Mucosa of rectum (tissue), 2 donors: ENCODE measurements around the gene ADCY1.

Experiments
- H3K27ac ChIP-seq, 2 donors: one replicate each; pipeline ENCODE4 v1.7.0; 2013; ENCODE audit warnings: inconsistent platforms in 2 of 2, low read depth in 2 of 2, low read length in 2 of 2
- H3K27me3 ChIP-seq, 2 donors: one replicate each; pipeline ENCODE4 v1.7.0; 2013; ENCODE audit warnings: low read length in 2 of 2; ENCODE audit not compliant: control insufficient read depth in 2 of 2, insufficient read depth in 2 of 2
- H3K36me3 ChIP-seq, 2 donors: one replicate each; pipeline ENCODE4 v1.7.0; 2013; ENCODE audit warnings: low read length in 2 of 2; ENCODE audit not compliant: control insufficient read depth in 2 of 2, insufficient read depth in 2 of 2
- H3K4me1 ChIP-seq, 2 donors: one replicate each; pipeline ENCODE4 v1.7.0; 2013; ENCODE audit warnings: low read length in 2 of 2, mild to moderate bottlenecking in 1 of 2; ENCODE audit not compliant: control insufficient read depth in 2 of 2, insufficient read depth in 2 of 2
- H3K4me3 ChIP-seq, 2 donors: one replicate each; pipeline ENCODE4 v1.7.0; 2013; ENCODE audit warnings: low read length in 2 of 2
- H3K9ac ChIP-seq, 2 donors: one replicate each; pipeline ENCODE4 v1.7.0; 2013; ENCODE audit warnings: low read length in 2 of 2, low read depth in 1 of 2, mild to moderate bottlenecking in 1 of 2
- H3K9me3 ChIP-seq, 2 donors: one replicate each; pipeline ENCODE4 v1.7.0; 2013; ENCODE audit warnings: low read length in 2 of 2; ENCODE audit not compliant: control insufficient read depth in 2 of 2
- donor health status: healthy.
- donor health status: Normal muscosa, but diverticular disease.

Gene ADCY1

GRCh38 chr7:45584261-45585210 lies 10.4 kb downstream of the ADCY1 start:
- no peak overlapping the region for H3K9ac ChIP-seq
- no peaks in the 10 kb centered on the region for H3K27me3 ChIP-seq
- H3K9me3 ChIP-seq, result no peaks in the 10 kb centered on the region
- no peak overlapping the region for H3K4me3 ChIP-seq
- no peaks in the 10 kb centered on the region for H3K36me3 ChIP-seq
- no peak overlapping the region for H3K27ac ChIP-seq
- no peaks in the 10 kb centered on the region for H3K4me1 ChIP-seq

DNA sequence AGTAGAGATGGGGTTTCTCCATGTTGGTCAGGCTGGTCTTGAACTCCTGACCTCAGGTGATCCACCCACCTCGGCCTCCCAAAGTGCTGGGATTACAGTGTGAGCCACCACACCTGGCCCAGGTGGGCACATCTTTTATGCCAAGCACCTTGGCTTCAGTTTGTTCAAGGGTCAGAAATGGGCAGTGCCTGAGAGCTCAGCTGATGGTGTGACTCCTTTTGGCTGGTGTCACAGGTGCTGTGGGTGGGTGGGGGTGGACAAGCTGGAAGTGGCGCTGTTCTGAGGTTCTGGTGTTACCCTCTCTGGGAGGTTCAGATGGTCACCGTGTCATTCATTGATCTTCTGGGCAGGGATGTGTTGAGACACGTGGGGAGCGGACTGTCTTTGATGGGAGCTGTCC lies 11.5 kb downstream of the ADCY1 start:
- Histone ChIP-seq H3K4me1 (no peaks in the 10 kb centered on the region), H3K4me3 (no peak overlapping the region), H3K36me3 (no peaks in the 10 kb centered on the region), H3K27me3 (no peaks in the 10 kb centered on the region), H3K9ac (no peak overlapping the region), H3K27ac (no peak overlapping the region), H3K9me3 (no peaks in the 10 kb centered on the region)

- no peak overlapping the region for H3K4me3 ChIP-seq
- no peak overlapping the region for H3K27ac ChIP-seq
- no peaks in the 10 kb centered on the region for H3K4me1 ChIP-seq
- no peaks in the 10 kb centered on the region for H3K27me3 ChIP-seq
- H3K9me3 ChIP-seq, result no peaks in the 10 kb centered on the region
- no peak overlapping the region for H3K9ac ChIP-seq
- H3K36me3 ChIP-seq, result no peaks in the 10 kb centered on the region
Measured at GRCh38 chr7:45586542-45587520, 12.7 kb downstream of the ADCY1 start.

- Histone ChIP-seq H3K36me3 (no peaks in the 10 kb centered on the region), H3K9ac (no peak overlapping the region), H3K4me3 (no peak overlapping the region), H3K27me3 (no peaks in the 10 kb centered on the region), H3K9me3 (no peaks in the 10 kb centered on the region), H3K4me1 (no peaks in the 10 kb centered on the region), H3K27ac (no peak overlapping the region)
Measured at GRCh38 chr7:45588466-45588865, 14.3 kb downstream of the ADCY1 start.

DNA sequence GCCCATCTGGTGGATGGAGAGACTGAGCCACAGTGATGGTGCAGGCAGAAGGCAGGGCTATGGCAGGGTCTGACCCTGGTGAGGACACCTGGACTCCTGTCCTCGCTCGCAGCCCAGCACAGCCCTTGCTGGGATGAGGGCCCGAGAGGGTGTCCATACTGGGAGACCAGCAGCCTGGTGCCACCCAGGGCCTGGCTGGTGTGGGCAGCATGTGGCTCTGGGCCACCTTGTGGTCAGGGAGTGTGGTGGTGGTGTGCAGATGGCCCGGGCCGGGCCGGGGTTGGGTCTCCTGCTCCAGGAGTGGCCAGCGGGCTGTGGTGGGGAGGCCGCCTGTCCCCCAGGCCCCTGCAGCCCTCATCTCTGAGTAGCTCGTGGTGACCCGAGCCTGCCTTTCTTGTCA lies 14.9 kb downstream of the ADCY1 start:
- H3K27ac ChIP-seq, result no peak overlapping the region
- H3K4me3 ChIP-seq, result no peak overlapping the region
- no peaks in the 10 kb centered on the region for H3K36me3 ChIP-seq
- no peaks in the 10 kb centered on the region for H3K4me1 ChIP-seq
- H3K9me3 ChIP-seq, result no peaks in the 10 kb centered on the region
- H3K27me3 ChIP-seq, result no peaks in the 10 kb centered on the region
- no peak overlapping the region for H3K9ac ChIP-seq

- Histone ChIP-seq H3K27me3 (no peaks in the 10 kb centered on the region), H3K4me3 (no peak overlapping the region), H3K4me1 (no peaks in the 10 kb centered on the region), H3K9ac (no peak overlapping the region), H3K27ac (no peak overlapping the region), H3K36me3 (no peaks in the 10 kb centered on the region), H3K9me3 (no peaks in the 10 kb centered on the region)
Measured at GRCh38 chr7:45589915-45590678, 15.9 kb downstream of the ADCY1 start.

DNA sequence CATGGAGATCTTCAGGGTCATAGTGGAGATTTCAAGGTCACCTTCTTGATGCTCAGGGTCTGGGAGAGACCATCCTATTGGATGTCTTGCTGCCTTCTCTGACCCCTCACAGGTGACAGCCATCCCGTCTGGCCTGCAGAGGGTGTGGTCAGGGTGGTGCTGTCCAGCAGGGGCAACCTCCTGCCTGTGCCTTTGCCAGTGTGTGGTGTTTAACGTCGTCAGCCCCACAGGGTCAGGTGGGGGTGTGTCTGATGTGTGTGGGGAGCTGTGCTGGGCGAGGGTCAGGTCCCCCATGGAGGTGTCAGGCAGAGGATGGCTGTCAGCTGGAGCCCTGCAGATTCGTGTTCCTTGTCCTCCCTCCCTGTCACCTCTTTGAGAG lies 16.5 kb downstream of the ADCY1 start:
- Histone ChIP-seq H3K9ac (no peak overlapping the region), H3K4me1 (no peaks in the 10 kb centered on the region), H3K36me3 (no peaks in the 10 kb centered on the region), H3K4me3 (no peak overlapping the region), H3K9me3 (no peaks in the 10 kb centered on the region), H3K27me3 (no peaks in the 10 kb centered on the region), H3K27ac (no peak overlapping the region)

- H3K9me3 ChIP-seq, result no peaks in the 10 kb centered on the region
- no peaks in the 10 kb centered on the region for H3K4me1 ChIP-seq
- H3K27me3 ChIP-seq, result no peaks in the 10 kb centered on the region
- no peak overlapping the region for H3K9ac ChIP-seq
- no peak overlapping the region for H3K27ac ChIP-seq
- no peaks in the 10 kb centered on the region for H3K36me3 ChIP-seq
- H3K4me3 ChIP-seq, result no peak overlapping the region
Measured at GRCh38 chr7:45591101-45591906, 17.1 kb downstream of the ADCY1 start.

GRCh38 chr7:45592230-45592991 lies 18.2 kb downstream of the ADCY1 start:
- H3K9me3 ChIP-seq, result no peaks in the 10 kb centered on the region
- no peaks in the 10 kb centered on the region for H3K4me1 ChIP-seq
- no peak overlapping the region for H3K4me3 ChIP-seq
- H3K27ac ChIP-seq, result no peak overlapping the region
- no peaks in the 10 kb centered on the region for H3K36me3 ChIP-seq
- H3K9ac ChIP-seq, result no peak overlapping the region
- H3K27me3 ChIP-seq, result no peaks in the 10 kb centered on the region
